HG02870 (cell line): ENCODE results near the gene ATP6V0D1.

Experiments used
- ATAC-seq: cut with Tn5 transposase; IDR thresholded peaks from one replicate; pipeline ENCODE4 v1.9.1; 2021; ENCODE audit warnings: mild to moderate bottlenecking, moderate library complexity; ENCODE audit not compliant: unreplicated experiment

ATP6V0D1 gene

GRCh38 chr16:67445913-67446907 lies 34.7 kb downstream of the ATP6V0D1 start:
- ATAC-seq = no peak

- ATAC-seq = no peak
These were observed 35.5 kb downstream of the ATP6V0D1 start for GRCh38 chr16:67445441-67445912.

- ATAC-seq = no peak
These were observed 35.9 kb downstream of the ATP6V0D1 start for GRCh38 chr16:67445126-67445426.

GRCh38 chr16:67444259-67445125 lies 36.5 kb downstream of the ATP6V0D1 start:
- no peak for ATAC-seq

- no peak for ATAC-seq
These were observed 37.7 kb downstream of the ATP6V0D1 start for GRCh38 chr16:67443265-67443664.

GRCh38 chr16:67442581-67443255 lies 38.2 kb downstream of the ATP6V0D1 start:
- no peak for ATAC-seq

- ATAC-seq = no peak
These were observed 39.0 kb downstream of the ATP6V0D1 start for GRCh38 chr16:67441907-67442306.

GRCh38 chr16:67441271-67441753 lies 39.6 kb downstream of the ATP6V0D1 start:
- no peak for ATAC-seq

- no peak for ATAC-seq
These were observed 42.0 kb downstream of the ATP6V0D1 start for GRCh38 chr16:67438824-67439393.

GRCh38 chr16:67438098-67438791 lies 42.7 kb downstream of the ATP6V0D1 start:
- no peak for ATAC-seq

- no peak for ATAC-seq
These were observed 43.4 kb downstream of the ATP6V0D1 start for GRCh38 chr16:67437513-67437912.

GRCh38 chr16:67436640-67437193 lies 44.2 kb downstream of the ATP6V0D1 start:
- ATAC-seq = no peak

GRCh38 chr16:67435758-67436164 lies 45.2 kb downstream of the ATP6V0D1 start:
- no peak for ATAC-seq

- ATAC-seq = no peak
These were observed 47.7 kb downstream of the ATP6V0D1 start for GRCh38 chr16:67433131-67433719.

GRCh38 chr16:67432506-67432890 lies 48.5 kb downstream of the ATP6V0D1 start:
- no peak for ATAC-seq

- ATAC-seq = no peak
These were observed 49.0 kb downstream of the ATP6V0D1 start for GRCh38 chr16:67431775-67432505.

GRCh38 chr16:67430977-67431774 lies 49.8 kb downstream of the ATP6V0D1 start, which contains the start of gene HSD11B2:
TSS of gene HSD11B2 (plus strand) at chr16:67431121. CDS start at chr16:67431249, 128 bp downstream.
- ATAC-seq = no peak
